ENCODE results near the gene SUSD1.
"Not testable (repeated sequence)": the region's sequence is repeated elsewhere in the genome, so short reads cannot be mapped to it uniquely, and the experiment has no call there.

SUSD1 gene

DNA sequence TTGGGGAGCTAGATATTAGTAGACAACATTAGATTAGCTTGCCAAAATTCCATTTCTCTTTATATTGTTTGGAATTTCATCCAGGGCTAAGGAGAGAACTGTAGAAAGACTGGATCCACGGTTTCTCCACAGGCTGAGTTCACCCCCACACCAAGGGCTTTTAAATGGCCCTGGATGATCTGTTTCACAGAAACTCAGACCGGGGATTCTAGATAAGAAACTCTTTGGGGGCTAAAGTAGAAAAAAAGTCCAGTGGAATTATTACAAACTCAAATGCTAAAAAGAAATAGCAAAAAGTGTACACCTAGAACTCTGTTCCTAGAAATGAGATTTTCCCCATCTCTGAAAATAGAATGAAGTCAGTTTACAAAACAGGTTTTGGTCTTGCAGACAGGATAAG lies 80.9 kb downstream of the SUSD1 start:
- no peak for DNase-seq

DNA sequence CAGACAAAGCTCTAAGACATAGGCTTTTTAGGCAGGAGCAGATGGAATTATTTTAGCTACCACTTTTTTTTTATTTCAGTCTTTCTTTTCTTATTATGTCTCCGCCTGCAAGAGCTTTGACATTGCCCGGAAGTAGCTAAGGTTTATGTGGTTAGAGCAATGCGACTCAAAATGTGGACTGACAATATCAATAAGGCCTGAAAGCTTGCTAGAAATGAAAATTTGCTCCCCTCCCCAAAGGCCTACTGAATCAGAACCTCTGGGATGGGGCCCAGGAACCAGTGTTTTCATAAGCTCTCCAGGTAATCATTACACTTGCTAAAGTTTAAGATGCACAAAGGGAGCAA lies 81.3 kb downstream of the SUSD1 start:
- DNase-seq: no peak

DNA sequence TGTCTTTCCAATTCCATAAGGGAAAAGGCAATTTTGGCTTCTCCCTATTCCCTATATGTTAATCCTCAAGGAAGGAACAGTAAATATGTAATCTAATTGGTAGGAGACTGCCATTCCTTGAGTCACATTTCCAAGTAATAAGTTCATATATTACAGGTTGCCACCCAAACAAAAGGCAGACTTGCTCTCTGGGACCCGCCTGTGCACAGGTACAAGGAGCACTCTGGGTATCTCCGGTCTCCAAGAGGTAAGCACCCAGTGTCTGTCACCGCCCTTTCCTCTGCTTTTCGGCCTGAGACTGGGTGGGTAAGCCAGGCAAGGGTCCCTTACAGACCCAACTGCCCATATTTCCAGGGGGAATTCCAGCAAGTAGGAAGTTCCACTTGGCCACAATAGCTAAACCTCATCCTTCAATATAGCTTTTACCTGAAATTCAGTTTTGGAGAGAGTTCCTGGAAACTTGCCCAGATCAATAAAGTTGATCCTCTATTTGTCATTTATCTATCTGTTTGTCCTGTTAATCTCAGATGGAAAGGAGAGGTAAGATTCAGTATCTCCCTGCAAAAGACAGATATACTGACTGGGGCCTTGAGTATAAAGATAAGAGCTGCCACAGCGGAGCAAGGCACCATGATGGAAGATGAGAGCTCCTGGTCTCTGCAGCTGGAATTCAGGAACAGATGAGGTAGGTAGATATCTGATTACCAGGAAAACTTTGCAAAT lies 81.8 kb downstream of the SUSD1 start:
- no peak for DNase-seq

DNA sequence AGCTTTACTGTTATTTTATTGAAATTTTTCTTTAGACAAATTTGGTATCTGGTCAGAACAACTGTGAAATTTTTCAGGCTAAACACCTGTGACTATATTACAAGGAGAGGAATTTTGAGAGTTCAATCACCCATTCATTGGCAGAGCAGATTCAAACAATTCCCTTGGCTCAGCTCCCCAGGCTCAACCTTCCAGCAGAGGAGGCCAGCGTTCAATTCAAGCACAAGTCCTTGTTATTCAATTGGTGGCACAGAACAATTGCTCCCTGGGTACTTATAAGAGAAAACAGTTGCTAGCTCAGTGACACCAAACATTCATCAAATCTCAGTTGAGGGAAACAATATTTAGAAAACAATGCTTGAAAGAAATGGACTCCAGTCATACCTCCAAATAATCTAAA lies 83.3 kb downstream of the SUSD1 start:
- peak; percentile 6 for DNase-seq

DNA sequence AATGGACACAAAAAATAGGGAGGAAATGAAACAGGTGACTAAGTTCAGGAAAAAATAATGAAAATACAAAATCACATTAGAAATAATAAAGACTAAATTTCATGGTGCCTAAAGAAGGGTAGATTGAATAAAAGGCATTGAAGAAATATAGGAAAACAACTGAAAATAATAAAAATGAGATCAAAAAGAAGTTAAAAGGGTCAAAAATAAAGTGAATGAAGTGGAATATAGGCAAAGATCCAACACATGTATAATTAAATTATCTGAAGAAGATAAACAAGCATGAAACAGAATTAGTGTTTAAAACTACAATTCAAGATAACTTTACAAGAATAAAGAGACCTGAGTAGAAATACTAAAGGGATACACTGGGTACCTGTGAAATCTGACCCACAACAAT lies 87.6 kb downstream of the SUSD1 start:
- DNase-seq: no peak

DNA sequence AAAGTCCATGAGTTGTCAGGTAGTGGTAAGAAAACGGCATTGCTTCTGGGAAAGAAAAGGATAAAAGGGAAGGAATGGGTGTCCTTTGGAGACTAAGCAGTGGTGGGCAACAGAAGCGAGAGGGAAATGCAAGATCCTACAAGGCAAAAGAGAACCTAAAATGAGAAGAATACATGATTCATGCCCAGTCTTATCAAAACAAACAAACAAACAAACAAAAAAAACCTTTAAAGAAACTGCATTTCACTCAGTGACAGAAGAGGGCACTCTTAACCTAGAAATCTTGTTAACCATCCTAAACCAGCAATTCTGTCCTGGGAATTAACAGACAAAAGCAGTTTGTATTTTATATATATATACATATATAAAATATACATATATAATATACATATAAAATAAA lies 88.5 kb downstream of the SUSD1 start:
- no peak for DNase-seq

DNA sequence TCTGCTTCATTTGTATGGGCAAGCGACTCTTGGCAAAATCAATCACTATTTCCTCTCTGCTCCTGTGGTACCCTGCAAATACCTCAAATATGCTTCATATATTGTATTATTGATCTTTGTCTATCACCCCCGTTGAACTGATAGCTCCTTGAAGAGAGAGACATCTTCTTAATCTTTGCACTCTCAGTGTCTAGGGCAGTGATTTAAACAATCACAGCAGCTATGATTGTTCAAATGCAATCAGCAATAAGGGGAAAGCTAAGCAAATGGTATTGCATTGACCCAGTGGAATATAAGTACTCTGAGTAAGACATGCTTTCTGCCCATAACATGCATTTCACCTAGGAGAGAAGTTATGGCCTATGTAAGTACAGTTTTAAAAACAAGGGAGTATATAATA lies 90.2 kb downstream of the SUSD1 start:
- no peak for DNase-seq

DNA sequence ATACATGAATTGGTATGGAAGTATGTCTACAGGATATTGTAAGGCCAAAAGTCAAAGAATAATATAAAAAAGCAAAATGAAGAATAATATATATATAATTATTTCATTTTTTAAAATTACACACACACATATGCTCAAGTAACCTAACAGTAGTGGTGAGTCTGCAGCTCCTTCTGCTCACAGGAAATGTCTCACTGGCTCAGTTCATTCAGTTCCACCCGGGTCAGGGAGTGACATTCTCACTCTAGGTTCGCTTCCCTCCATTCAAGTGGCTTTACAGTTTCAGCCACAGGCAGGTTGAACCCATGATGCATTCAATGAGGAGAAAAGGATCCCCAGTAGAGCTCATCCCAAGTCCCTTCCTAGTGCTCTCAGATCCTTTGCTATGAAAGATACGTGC lies 90.8 kb downstream of the SUSD1 start:
- DNase-seq: no peak

DNA sequence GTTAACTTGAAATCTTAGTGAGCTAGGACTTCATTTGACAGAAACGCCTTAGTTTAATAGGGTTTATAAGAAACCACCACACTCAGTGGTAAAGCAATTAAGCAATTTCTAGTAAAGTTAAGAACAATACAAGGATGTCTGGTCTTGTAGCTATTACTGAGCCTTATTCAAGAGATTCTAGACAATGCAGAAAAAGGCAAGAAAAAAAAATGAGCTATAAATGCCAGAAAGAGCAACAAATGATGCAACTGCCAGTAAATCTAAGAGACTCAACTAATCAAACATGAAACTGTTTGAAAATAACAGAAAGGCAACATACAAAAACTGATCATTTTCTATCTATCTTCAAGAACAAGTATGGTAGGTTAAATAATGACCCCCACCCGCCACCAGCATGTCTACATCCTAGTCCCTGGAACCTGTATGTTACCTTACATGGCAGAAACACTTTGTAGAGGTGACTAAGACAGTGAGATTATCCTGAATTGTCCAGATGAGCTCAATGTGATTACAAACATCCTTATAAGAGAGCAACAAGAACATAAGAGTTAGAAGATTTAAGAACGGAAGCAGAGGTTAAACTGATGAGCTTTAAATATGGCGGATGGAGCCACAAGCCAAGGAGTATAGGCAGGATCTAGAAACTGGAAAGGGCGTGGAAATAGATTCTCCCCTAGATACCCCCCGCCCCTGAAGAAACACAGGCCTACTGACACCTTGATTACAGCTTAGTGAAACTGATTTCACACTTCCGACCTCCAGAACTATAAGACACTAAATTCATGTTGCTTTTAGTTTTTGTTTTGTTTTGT lies 93.0 kb downstream of the SUSD1 start:
- DNase-seq: no peak

DNA sequence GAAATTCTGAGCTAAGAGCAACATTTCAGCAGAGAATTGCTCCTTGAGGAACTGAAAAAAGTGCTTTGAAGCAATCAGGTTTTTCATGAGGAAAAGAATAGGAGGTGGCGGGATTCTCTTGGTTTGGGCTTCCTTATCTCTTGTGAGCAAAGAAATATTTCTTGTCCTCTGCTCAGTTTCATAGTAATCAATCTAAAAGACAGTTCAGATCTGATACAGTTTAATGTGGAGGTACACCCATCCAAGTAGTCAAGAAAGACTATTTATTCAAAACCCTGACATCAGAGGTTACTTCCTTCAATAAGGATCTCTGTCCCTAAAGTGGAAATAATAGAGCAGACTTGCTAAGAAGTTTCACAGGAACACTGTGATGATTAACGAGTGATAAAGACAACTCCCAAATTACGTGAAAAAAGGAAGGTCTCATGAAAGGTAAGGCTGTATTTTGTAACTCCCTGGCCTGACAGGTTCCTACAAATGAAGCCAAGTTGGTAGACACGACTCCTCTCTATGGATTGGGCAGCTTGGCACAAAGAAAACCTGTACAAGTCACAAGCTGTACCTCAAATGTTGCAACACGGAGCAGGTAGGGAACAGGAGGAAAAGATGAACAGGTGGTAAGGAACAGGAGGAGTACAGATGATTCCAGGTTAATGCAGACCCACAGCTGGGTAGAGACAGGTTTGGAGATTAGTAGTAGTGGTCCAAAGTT lies 94.1 kb downstream of the SUSD1 start:
- DNase-seq: no peak

DNA sequence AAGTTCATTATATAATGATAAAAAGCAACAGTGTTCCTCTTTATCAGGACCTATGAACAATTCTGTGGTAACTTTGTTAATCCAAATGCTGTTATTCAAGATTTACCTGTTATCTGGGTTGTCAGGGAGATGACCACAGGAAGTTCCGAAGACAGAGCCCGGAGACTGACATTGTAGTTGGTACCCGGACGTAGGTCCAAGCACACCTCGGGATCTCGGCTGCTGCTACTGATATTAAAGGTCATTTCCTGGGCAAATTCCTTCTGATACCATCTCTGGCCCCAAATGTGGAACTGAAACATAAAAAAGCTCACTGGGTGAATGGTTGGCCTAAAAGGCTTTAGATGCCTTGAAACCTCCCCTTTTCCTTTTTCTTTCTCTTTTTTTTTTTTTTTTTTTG lies 96.7 kb downstream of the SUSD1 start:
- no peak for DNase-seq

DNA sequence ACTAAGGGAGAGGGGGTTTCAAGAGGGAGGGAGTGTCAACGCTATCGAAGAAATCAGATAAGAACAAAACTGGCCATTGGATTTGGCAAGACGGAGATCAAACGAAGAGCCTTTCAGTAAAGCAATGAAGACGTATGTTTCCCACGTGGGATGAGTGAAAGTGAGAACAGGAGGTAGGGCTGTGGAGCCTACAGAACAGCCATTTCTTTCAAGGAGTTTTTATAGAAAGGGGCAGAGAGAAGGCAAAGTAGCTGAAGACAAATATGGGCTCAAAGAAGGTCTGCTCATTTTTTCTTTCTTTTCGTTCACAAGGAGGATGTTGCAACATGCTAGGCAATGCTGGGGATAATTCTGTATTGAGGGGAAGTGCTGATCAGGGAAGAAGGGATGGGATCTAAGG lies 98.3 kb downstream of the SUSD1 start:
- no peak for DNase-seq

DNA sequence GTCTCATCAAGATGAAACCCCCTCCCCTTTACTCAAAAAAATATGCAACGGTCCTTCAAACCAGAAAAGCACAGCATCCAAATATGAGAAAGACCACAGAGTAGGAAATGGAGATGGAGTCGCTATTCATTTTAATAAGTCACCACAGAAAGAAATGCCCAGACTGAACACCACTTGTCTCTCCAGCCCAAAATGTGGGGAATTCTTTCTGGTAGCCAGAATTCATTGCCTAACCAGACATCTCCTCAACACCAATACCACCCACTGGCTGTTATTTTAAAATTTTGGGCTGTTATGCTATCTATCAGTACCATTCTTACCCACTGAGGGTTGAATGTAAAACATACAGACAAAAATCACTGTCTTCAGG lies 100.1 kb downstream of the SUSD1 start:
- no peak for DNase-seq

DNA sequence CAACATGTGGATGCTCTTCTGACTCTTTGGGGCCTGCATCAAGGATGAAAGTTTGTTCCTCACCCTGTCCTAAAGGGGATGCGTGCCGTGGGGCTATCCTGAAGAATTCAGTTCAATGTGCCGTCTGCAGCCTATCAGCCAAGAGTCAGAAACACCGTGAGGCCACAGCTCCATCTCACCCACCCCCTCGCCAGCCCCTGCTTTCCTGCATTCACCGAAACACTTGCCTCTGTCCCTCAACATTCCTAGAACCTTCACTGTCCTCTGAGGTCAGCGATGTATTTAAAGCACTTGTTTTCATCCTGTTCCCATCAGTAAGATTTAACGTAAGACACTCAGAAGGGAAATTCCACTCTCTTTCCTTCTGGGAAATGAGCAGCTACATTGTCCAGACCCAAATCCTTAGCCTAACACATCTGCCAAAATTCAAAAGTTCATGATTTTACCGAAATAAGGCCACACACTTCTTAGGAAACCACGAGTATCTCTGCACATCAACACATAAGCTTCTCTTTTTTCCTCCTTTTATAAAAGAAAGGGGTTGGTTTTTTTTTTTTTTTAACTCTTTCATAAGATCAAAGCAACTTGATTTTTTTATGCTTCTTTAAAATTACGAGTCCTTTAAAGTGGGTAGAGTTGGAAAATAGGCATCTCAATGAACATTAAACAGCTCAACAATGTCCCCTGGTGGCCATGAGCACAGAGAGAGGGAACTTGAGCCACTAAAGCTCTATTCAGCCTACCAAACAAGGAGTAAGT lies 100.7 kb downstream of the SUSD1 start:
- peak; percentile 90 for DNase-seq

DNA sequence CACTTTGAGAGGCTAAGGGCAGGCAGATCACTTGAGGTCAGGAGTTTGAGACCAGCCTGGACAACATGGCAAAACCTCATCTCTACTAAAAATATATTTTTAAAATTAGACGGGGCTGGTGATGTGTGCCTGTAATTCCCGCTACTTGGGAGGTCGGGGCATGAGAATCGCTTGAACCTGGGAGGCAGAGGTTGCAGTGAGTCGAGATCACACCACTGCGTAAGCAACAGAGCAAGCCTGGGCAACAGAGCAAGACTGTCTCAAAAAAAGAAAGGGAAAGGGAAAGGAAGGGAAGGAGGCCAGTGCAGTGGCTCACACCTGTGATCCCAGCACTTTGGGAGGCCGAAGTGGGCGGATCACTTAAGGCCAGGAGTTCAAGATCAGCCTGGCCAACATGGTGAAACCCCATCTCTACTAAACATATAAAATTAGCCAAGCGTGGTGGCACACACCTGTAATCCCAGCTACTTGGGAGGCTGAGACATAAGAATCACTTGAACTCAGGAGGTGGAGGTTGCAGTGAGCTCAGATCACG lies 101.4 kb downstream of the SUSD1 start:
- DNase-seq: not testable (repeated sequence)

DNA sequence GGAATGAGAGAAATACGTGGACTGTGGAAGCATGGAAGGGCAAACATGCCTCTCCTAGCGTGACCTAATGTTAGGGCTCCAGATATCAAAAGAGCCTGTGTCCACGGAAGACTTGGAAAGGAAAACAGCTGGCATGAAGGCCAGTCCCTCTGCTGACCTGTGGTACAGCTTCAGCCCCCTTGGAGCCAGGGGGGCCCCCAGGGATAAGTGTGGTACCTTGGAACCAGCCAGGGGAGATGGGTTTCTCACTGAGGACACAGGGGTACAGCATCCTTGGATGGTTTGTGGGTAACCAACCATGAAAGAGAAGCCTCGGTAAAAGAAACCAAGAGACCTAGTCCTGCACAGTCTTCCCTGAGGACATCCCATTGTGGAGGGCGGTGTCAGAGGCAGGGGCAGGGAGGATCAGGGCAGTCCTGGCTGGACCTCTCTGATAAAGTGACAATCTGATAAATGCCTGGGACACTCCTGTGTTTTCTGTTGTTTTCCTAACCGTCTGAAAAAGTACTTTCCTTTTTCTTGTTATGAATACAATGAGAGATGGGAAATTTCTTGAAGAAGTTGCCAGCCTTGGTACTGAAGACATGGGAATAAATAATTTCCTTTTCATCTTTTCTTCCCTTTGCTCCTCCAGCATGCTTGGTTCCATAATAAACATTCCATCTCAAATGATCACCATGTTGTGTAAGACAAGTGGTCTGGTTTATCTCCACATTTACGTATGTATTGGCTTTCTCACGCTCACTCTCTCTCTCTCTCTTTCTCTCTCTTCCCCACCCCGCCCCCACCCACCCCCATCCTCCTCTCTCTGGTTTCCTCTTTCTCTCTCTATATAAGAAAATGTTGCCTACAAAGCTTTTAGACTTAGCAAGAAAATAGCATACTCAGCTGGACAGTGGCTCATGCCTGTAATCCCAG lies 102.1 kb downstream of the SUSD1 start:
- DNase-seq: peak; percentile 40

DNA sequence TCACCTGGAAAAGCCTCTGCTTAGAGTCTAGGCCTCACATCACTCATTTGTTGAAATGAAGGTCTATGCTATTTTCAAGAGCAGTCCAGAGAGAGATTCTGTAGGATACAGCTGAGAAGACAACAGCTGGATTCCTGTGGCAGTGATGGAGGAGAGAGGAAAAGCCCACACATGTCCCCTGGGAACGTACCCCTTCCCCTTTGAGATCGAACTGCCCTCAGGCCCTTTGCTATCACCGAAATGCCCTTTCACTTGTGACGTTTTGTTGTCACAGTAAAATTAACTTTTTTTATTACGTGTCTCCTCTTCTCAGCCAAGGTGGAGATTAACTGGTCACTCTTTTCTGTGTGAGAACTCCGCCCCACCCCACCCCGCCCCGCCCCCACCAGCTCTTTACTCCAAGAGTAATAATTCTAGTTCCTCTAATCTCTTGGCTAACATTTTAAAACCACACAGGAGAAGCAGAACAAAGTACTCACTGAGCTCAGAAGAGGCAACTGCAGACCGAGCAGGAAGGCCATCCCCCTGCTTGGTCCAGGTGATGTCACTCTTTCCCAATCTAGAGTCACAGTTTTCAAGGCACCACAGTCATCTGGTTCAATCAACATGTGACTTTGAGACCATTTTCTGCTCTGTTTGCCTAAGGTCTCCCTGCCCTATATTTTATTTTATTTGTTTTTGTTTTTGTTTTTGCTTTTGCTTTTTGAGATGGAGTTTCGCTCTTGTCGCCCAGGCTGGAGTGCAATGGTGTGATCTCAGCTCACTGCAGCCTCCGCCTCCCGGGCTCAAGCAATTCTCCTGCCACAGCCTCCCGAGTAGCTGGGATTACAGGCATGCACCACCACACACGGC lies 105.6 kb downstream of the SUSD1 start:
- no peak for DNase-seq

DNA sequence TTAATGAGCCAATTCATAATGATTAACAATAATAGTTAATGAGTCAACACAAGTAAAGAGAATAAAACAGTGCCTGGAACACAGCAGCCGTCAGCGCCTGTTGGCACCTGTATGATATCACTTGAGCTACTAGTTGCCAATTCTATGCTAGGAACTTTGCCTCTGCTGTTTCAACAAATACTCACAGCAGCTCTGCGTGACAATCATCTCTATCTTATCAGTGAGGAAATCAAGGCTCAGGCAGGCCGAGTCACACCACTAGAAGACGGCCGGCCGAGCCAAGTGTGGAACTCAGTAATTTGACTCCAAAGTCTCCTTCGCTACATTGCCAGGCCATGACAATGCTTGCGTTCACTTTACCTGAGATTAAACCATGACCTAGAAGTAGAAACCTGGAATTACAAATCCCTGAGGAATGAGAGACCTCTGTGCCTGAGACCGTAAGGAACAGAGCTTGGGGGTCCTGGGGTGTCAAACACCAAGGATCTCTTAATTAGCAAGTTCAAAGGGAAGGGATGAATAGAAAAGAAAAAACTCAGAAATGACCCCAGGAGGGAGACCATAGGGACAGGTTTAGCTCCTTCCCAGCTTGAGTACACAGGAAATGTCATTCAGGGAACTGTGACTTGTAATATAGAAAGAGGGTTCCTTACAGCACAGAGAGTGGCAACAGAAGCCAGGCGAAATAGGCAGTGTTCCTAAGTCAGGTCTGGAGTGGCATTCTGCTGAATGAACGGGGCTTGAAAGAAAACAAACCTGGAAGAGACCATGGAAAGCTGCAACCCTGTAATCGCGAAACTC lies 109.1 kb downstream of the SUSD1 start:
- DNase-seq: peak; percentile 85

DNA sequence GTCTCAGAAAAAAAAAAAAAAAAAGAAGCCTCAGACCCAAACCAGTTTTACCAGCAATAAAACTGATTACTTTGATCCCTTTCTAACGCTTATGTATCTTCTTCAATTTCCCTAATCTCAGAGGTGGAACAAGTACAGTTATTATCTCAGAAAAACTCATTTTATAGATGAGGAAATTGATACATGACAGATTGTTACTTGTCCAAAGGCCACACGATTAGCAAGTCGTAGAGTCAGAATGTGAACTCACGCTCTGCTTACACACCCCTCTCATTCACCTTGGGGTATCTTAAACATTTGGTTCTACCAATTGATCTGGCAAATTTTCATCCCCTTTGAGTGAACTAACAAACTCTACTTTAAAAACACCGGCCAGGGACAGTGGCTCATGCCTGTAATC lies 110.2 kb downstream of the SUSD1 start:
- DNase-seq: no peak

DNA sequence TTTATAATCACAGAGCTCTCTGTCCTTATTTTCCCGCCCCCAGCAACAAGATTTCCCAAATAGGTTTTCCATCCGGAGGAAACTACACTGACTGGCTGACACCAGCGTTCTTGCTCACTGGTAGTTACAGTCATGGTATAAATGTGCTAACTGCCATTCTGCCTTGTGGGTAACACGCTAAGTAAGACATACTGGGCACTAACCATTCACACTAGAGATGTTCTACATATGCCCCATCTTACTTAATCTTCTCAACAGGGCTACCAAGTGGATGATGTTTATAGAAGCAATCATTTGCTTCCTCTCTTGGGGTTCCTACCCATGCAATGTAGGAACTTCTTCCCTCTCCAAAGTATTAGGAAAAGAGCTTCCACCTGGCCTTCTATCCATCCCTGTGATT lies 111.5 kb downstream of the SUSD1 start:
- no peak for DNase-seq

Measured in kidney glomerular epithelial cell (primary cell).